D721Med (cell line): ENCODE measurements around the gene PSMD6.

Experiments used
- DNase-seq: peaks from one replicate; pipeline ENCODE4 v3.0.0; 2011; ENCODE audit warnings: low spot score; ENCODE audit not compliant: insufficient read length
- FAIRE-seq: peaks from 2 replicates; lab custom pipeline; 2011; peaks lifted over from hg19 to GRCh38; lab: Jason Lieb, UNC
- CTCF ChIP-seq: IDR thresholded peaks from 2 replicates; pipeline ENCODE4 v1.5.1; 2012; ENCODE audit warnings: mild to moderate bottlenecking, control low read depth; ENCODE audit not compliant: insufficient read depth; ENCODE audit errors: missing control alignments

PSMD6 gene

DNA sequence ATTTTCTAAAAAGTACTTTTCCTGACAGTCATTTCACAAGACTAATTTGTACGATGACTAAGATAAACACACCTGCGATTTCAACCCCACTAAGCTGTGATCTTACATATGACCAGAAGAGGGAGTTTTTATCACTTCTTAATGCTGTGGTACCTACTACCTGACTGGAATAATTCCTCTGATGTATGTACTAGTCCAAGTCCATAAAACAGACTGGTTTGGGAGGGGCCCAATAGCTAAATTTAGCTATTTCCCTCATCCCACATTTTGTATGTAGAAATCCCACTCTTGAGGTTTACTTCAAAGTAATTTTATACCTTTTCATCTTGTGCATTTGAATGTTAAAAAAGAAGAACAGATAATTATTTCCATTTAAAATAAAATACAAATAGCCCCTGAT lies 61.4 kb downstream of the PSMD6 start:
- DNase-seq: no peak

More for the DNA sequence above, 61.4 kb downstream of the PSMD6 start:
- TF ChIP-seq CTCF: peak; percentile 68
- FAIRE-seq: peak; percentile 84
